Measurements from ENCODE around the gene GPATCH8.

GPATCH8 gene

GRCh38 chr17:44536090-44536953 is 33.1 kb upstream of the GPATCH8 start:
- H3K4me3 ChIP-seq (ENCODE audit: low read length), result no peak overlapping the region
- peak; percentile 61 for DNase-seq (ENCODE audit: low read depth)
- TF ChIP-seq CTCF (conservative IDR thresholded peaks at IDR 0.05; ENCODE audit: low read length), result no peak

- peak overlapping the region; percentile 29 for H3K4me3 ChIP-seq (ENCODE audit: low read length)
- peak; percentile 93 for TF ChIP-seq CTCF (conservative IDR thresholded peaks at IDR 0.05; ENCODE audit: low read length)
- peak; percentile 84 for DNase-seq (ENCODE audit: low read depth)
Measured at GRCh38 chr17:44533533-44534246, 30.5 kb upstream of the GPATCH8 start.

DNA sequence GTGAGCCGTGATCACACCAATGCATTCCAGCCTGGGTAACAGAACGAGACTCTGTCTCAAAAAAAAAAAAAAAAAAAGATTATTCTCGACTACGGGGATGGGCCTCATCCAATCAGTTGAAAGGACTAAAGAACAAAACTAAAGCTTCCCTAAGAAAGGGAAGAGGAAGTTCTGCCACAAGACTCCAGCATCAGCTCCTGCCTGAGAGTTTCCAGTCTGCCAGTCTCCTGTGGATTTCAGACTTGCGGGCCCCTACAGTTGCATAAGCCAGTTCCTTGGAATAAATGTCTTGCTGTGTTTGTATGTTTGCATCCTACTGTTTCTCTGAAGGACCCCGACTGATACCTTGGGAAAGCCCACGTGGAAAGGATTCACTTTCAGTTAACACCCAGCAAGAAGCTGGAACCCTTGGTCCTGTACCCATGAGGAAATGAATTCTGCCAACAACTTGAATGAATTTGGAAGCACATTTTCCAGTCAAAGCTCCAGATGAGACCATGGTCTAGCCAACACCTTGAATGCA is 27.8 kb upstream of the GPATCH8 start:
- TF ChIP-seq CTCF (conservative IDR thresholded peaks at IDR 0.05; ENCODE audit: low read length), result no peak
- DNase-seq (ENCODE audit: low read depth), result no peak
- H3K4me3 ChIP-seq (ENCODE audit: low read length), result no peak overlapping the region

- TF ChIP-seq CTCF (conservative IDR thresholded peaks at IDR 0.05; ENCODE audit: low read length), result no peak
- no peak overlapping the region for H3K4me3 ChIP-seq (ENCODE audit: low read length)
- DNase-seq (ENCODE audit: low read depth), result no peak
Measured at GRCh38 chr17:44529864-44530263, 26.7 kb upstream of the GPATCH8 start.

GRCh38 chr17:44527954-44528353 is 24.7 kb upstream of the GPATCH8 start:
- TF ChIP-seq CTCF (conservative IDR thresholded peaks at IDR 0.05; ENCODE audit: low read length), result no peak
- no peak overlapping the region for H3K4me3 ChIP-seq (ENCODE audit: low read length)
- no peak for DNase-seq (ENCODE audit: low read depth)

- no peak overlapping the region for H3K4me3 ChIP-seq (ENCODE audit: low read length)
- TF ChIP-seq CTCF (conservative IDR thresholded peaks at IDR 0.05; ENCODE audit: low read length), result no peak
- no peak for DNase-seq (ENCODE audit: low read depth)
Measured at GRCh38 chr17:44527102-44527501, 23.9 kb upstream of the GPATCH8 start.

DNA sequence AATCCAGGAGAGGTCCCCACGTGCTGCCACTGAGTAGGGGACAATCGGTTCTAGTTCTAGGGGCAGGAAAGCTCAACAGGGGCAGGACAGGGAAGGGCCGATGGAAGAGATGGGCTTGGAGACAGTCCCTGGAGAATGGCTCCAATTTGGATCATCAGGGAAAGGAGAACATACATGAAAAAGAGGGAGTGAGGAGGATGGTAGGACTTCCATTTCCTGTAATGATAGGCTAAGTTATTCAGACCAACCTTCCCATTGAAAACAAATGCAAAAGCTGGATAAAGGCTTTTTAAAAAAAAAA is 20.4 kb upstream of the GPATCH8 start:
- TF ChIP-seq CTCF (conservative IDR thresholded peaks at IDR 0.05; ENCODE audit: low read length), result no peak
- DNase-seq (ENCODE audit: low read depth), result no peak
- H3K4me3 ChIP-seq (ENCODE audit: low read length), result no peak overlapping the region
